GM21447 (cell line): ENCODE results near the gene ZNRD2.

Experiments
- ATAC-seq: cut with Tn5 transposase; IDR thresholded peaks from one replicate; pipeline ENCODE4 v1.9.1; 2021; ENCODE audit not compliant: unreplicated experiment

Gene ZNRD2

DNA sequence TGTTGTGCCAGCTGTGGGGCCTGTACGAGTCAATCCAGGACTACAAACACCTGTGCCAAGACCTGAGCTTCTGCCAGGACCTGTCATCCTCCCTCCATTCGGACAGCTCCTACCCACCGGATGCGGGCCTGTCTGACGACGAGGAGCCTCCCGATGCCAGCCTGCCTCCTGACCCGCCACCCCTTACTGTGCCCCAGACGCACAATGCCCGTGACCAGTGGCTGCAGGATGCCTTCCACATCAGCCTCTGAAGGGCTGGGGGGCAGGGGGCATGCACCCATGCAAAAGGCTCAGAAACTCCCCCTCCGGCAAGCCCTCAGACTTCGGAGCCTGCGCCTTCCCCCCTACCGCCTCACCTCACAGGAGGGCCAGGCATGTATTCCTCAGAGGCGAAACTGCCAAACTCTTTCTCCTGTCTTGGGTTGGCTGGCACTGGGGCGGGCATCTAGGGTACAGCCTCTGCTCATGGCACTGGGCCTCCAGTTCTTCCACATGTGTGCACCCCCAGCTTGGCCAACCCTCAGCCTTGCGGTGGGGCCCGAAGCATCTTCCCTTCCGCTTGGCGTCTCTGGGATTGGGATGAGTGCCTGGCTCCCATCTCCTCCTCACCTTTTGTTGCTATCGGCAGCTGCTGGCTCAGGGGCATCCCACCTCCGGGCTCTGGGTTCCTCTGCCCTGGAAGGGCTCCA lies 3.3 kb downstream of the ZNRD2 start:
- ATAC-seq = no peak

DNA sequence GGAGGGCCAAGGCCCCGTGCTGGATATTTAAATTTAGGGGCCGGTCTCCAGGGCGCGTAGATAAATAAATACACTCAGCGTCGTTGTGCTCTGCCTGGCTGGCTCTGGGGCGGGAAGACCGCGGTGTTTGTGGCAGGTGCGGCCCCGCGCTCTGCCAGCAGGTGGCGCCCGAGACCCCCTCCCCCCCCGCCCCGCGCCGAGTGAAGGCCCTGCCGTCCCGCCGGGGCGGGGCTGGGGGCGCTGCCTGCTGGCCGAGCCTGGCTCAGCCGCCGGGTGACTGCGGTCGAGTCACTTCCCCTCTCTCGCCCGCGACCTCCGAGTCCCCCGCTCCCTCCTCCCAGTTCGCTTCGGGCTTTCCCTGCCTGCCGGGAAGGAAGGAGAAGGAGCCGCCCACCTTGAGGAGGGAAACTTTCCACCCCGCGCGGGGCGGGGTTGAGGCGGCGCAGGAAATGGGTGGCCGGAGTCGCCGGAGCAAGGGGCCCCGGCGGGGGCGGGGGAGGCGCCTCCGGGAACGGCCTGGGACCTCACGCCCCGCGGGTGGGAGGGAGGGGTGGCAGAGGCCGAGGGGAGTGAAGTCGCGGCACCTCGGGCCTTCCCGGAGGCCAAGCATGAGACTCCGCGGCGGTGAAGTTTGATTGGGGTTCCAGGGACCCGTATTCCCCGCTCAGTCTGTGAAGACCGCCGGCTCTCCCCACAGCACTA lies 4.0 kb downstream of the ZNRD2 start:
- ATAC-seq = peak; percentile 24

DNA sequence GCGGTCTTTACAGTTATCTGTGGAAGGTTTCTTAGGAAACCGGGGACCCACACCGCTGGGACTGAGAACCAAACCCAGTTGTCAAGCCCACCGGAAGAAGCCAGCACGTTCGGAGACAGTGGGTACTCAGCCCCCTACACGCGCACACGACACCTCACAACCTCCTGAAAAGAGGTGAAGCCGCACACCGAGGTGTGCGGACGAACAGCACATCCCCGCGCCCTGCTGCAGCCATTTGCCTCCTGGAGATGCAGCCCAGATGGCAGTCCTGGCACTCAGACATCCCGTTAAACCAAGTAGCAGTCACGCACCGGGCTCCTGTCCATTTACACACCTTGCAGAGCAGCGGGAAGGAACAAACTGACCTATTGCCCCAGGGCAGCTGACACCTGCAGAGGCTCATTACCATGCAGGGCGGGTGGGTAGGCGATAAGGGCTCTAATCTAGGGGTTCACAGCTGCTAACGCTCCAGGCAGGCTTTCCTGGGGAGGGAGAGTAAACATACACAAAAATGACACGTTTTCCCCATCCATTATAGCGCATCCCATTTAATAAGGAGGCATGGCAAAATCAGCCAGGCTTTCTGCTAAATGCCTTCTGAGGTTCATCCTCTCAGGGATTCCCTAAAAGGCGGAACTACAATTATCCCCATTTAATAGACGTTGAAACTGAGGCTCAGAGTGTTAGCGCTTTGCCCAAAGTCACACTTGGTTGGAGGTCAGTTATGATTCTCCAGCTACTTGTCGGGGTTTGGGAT lies 4.7 kb downstream of the ZNRD2 start:
- ATAC-seq = no peak

DNA sequence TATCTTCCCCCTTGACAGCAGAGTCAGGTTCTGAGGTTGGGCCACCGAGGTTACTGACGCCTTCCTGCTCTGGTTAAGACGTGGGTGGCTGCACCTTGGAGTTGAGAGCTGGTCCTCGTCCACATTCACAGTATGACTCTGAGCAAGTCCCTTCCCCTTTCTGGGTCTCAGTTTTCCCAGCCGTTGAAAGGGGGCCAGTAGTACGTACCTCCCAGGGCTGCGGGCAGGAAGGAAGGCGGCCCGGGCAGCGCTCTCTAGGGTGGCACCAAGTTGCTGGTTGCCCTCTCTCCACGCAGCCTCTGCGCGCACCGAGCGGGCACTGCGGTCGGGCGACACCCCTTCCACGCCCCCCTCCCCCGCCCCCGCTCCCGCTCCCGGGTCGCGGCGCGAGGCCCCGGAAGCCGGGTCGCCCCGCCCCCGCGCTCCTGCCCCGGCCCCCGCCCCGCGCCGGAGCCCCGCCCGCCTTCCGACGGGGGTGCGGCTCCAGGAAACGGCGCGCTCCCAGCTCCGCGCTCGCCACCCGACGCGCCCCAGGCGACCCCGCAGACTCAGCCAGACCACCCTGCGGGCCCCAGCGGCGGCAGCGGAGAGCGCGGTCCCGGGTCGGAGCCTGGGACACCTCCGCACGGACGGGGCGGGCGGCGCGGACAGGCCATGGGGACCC lies 5.4 kb downstream of the ZNRD2 start, which contains the start of gene EHBP1L1:
EHBP1L1 (plus strand) TSS at position 486 of the 664 bp plus-strand sequence. CDS start 250 bp downstream, outside the sequence.
- no peak for ATAC-seq

DNA sequence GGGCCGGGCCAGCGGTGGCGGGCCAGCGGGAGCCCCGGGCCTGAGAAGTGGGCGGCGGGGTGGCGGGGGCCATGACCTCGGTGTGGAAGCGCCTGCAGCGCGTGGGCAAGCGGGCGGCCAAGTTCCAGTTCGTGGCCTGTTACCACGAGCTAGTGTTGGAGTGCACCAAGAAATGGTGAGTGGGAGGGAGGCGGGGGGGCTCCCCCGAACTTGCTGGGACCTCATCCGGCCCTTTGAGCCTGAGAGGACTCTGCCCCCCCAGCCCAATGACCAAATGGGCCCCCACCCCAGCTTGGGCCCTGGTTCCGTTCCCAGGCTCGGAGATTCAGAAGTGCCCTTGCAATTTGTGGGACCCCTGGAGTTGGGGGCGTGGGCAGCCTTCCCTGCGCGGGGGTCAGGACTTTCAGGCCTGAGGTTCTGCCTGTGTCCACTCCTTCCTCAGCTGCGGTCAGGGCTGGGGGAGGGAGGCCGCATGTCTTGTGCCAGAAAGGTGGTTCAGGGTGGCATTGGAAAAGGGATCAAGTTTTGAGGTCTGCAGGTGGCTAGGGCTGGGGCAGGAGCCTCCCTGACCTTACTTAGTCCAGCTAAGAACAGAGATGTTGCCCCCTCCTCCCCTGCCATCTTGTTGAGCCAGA lies 6.1 kb downstream of the ZNRD2 start:
- ATAC-seq = no peak

DNA sequence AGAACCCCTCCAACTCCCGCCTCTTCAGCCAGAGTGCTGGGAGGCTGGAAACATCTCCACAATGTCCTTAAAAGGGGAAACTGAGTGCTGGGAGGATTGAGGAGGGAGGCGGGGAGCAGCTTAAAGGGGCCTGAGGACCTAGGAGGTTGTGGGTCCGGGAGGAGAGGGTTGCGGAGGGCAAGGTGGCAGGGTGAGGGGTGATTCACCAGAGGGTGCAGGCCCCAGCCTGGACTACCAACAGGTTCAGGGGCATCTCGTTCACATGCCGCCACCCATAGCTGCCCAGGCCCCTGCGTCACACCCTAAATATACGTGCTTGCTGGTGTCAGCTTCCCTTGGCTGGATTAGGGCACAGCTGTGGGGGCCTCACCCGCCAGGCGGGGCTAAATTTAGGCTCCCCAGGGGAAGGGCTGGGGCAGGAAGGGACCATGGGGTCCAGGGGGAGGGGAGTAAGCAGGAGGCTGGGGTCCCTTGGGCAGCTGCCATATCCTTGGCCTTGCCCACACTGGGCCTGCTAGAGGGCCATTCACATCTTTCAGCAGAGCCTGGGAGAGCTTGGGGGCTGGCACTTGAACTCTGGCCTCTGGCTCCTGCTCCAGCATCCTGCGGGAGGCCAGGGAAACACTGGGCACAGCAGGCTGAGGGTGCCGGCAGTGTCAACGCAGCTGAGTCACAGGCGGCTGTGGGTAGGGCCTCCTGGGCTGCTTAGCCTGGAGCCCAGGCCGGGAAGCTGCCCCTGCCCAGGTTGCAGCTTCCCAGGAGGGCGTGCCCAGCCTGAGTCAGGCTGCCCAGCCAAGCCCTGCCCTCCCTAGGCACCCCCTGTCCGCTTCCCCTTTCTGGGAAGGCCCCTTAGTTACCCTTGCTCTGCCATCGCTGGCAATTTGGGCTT lies 6.8 kb downstream of the ZNRD2 start:
- no peak for ATAC-seq

DNA sequence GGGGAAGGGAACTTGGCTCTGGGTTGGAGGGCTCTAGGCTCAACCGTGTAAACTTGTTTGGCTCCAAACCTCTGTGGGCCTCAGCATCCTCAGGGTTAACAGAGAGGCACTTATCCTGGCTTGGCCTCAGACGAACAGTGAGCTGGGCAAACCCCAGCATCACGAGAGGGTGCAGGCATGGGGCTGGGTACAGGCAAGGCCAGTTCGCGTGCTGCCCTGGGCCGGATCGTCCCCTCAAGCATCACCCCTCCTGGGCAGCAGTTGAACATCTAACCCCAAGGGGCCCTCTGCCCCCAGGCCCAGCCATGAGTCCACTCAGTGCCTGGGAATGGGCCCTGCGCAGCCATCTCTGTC lies 7.5 kb downstream of the ZNRD2 start:
- no peak for ATAC-seq

DNA sequence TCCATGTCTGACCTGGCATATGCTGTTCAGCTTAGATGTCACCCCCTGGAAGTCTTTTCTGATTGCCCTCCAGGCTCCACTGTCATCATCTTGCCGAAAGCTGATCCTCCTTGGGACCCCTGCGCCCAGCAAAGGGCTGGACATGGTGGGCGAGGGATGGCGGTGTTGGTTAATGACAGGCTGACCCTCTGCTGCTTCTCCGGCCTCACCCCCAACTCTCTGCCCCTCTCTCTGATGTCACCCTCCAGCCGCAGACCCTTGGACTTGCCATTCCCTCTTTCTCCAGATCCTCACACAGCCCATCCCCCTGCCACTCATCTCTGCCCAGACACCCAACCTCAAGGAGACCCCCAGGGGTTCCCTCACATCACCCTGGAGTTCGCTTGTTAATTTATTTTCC lies 7.9 kb downstream of the ZNRD2 start:
- no peak for ATAC-seq

DNA sequence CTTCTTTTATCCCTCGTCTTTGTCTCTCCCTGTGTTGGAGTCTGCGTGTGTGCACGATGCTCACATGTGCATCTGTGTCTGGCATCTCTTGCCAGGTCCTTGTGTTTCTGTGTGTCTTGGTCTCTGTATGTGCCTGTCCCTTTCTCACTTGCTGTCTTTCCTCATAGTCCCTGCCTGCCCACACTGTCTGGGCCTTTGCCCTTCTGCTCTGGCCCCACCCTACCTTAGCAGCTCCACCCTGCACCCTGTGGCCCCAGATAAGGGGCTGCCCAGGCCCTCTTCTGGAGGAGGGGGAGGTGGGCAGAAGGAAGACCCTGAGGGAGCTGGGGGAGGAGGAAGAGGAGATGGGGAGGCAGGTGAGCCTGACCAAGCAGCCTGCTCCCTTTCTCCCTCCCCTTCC lies 8.4 kb downstream of the ZNRD2 start:
- ATAC-seq = no peak

DNA sequence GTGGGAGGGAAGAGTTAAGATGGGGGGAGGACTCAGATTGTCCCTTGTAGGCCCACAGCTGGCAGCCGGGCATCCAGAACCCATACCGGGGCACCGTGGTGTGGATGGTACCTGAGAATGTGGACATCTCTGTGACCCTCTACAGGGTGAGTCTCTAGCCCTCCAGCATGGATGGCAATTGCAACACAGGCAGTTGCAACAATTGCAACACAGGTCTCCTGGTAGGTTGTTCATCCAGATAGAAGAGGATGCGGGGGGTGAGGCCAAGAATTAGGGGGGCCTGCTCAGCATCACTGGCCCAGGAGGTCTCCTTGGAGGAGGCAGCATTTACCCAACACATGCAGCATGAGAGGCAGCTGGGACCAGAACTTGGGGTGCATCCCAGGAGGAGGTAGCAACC lies 9.0 kb downstream of the ZNRD2 start:
- no peak for ATAC-seq

DNA sequence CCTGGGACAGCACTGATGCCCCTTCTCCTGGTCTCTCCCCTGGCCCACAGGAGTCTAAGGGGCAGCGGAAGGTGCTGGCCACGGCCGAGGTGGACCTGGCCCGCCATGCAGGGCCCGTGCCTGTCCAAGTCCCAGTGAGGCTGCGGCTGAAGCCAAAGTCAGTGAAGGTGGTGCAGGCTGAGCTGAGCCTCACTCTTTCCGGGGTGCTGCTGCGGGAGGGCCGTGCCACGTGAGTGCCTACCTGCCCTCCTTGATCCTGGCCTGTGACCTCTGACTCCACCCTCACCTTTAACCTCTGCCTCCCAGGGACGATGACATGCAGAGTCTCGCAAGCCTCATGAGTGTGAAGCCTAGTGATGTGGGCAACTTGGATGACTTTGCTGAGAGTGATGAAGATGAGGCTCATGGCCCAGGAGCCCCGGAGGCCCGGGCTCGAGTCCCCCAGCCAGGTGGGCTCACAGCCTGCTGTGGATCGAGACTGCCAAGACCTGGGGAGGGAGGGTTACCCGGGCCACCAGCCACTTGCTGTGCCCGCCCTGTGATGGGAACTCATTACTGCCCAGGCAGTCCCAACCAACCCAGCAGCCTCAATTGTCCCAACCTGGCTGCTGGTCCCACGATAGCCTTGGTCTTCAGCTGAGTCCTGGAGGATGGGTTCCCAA lies 9.9 kb downstream of the ZNRD2 start:
- ATAC-seq = no peak

DNA sequence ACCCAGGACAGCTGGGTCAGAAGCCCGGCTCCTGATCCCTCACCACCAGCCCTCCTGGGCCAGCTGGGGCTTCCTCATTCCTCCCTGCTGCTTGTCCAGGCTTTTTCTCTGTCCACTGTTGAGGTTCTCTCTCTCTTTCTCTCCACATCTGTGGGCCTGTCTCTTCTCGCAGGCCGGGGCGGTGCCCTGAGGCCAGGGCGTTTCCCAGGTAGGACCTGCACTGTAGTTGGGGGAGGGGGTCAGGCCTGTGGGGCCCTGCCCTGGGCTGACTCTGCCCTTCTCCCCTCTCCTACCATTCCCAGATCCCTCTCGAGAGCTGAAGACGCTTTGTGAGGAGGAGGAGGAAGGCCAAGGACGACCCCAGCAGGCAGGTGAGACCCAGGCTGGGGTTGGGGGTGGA lies 10.5 kb downstream of the ZNRD2 start:
- no peak for ATAC-seq

DNA sequence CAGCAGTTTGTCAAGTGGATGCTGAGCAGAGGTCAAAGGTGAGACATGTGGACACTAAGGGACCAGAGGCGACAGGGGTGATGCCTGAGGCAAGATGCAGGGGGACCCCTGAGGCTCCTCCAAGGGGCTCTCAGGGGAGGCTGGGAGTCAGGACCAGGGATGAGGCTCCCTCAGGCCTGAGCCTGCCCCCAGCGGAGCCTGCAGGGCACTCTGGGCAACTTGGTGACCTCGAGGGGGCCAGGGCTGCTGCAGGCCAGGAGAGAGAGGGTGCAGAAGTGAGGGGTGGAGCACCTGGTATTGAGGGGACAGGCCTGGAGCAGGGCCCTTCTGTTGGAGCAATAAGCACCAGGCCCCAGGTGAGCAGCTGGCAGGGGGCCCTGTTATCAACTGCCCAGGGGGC lies 11.7 kb downstream of the ZNRD2 start:
- ATAC-seq = no peak

DNA sequence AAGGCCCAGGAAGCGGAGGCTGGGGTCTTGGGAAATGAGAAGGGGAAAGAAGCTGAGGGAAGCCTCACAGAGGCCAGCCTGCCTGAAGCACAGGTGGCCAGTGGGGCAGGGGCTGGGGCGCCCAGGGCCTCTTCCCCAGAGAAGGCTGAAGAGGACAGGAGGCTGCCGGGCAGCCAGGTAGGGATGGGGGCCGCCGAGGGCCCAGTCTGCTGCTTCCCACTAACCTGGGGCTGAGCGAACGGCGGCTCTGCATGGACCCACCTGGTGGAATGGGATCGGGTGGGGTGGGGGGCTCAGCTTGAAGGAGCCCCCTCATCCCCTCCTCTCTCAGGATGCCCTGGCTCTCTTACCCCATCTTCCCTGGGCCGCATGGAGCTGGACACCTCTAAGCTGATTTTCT lies 13.3 kb downstream of the ZNRD2 start:
- no peak for ATAC-seq

DNA sequence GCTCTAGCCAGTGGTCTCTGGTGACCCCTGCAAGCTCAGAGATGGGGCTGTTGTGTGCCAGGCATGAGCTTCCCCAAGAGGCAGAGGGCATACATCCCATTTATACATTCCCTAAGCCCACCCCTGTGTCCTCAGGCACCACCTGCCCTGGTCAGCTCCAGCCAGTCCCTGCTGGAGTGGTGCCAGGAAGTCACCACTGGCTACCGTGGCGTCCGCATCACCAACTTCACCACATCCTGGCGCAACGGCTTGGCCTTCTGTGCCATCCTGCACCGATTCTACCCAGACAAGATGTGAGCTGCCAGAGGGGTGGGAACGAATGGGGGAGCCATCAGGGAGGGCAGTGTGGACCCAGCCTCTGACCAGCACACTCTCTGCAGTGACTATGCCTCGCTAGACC lies 13.8 kb downstream of the ZNRD2 start:
- ATAC-seq = no peak

DNA sequence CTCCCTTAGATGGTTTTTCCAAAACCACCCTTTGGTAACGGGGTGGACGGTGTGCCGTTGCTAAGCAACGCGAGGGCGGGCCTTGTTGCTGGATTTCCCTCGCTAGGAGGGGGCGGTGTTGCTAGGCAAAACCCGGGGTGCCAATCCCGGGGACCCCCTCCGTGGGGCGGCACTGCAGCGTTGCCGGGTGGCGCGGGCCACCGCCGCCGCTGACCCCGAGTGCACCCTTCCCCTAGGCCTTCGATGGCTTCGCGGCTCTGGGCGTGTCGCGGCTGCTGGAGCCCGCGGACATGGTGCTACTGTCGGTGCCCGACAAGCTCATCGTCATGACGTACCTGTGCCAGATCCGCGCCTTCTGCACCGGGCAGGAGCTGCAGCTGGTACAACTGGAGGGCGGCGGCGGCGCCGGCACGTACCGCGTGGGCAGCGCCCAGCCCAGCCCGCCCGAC lies 14.5 kb downstream of the ZNRD2 start:
- ATAC-seq = no peak

DNA sequence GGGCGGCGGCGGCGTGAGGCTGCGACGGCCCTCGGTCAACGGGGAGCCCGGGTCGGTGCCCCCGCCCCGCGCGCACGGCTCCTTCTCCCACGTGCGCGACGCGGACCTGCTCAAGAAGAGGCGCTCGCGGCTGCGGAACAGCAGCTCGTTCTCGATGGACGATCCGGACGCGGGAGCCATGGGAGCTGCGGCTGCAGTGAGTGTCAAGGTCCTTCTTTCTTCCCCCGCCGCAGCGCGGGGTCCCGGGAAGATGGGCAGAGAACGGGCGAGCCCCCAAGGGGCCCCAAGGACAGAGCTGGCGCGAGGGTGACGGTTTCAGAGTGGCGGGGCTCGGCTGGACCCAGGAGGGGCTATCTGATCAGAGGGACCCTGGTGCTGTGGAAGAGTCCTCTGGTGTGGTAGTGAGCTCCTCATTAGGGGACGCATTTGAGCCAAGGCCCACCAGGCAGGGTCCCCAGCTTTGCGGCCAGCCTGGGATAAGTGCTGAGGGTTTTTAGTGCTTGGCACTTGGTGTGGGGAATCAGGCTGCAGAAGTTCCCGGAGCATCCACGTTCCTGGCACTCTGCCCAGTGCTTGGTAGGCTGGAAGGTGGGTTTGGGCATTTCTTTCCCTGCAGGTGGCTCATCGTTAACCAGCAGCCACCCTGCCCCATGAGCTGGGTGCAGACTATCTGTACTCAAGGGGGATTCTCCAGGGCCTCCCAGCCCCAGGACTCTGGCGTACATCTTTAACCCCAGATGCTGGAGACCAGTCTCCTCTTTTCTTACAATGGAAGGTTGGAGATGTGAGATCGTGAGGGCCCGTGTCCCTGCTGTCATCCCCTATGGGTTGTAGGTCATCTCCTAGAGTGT lies 15.3 kb downstream of the ZNRD2 start:
- no peak for ATAC-seq

DNA sequence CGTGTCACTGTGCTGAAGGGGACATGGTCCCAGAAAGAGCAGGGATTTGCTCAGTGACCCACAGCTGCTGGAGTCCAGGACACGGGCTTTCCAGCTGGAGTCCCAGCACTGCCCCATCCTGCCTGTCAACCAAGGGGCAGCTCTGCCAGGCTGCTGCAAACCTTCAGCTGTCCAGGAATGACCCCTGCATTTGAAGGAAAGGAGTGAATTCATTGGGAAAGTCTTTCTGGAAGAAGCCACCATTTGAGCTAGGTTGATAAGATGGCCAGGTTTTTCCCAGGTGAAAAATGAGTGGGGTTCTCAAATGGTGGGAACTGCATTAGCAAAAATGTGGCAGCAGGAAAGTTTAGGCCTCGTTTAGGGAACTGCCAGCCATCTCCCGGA lies 16.0 kb downstream of the ZNRD2 start:
- no peak for ATAC-seq

DNA sequence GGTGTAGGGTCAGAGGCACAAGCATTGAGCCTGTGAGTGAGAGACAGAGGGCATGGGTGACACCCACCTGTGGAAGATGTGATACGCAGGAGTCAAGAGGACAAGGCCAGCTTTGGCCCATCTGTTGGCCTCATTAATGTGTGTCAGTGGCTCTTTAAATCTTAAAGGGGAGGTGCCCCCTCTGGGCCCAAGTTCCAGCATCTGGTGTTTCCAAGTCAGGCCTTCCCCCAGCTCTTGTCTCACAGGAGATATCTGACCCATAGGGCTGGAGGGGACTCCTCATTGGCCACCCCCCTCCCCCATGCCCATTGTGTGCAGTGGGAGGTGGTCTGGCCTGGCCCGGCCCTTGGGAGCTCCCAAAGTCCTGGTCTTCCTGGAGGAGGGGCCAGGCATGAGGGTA lies 16.4 kb downstream of the ZNRD2 start:
- ATAC-seq = no peak
